Thyroid gland (tissue), 4 donors: ENCODE data around the gene PTCD1.

Experiments
- POLR2A ChIP-seq, 2 donors: fragments of 450-650 bp; IDR thresholded peaks; one replicate each; pipeline ENCODE4 v1.6.1; 2017; ENCODE audit warnings: antibody characterized with exemption in 2 of 2, mild to moderate bottlenecking in 2 of 2, moderate library complexity in 1 of 2
- TF ChIP-seq, protein P1 (sequence below), 6 experiments: fragments of 200-600 bp in 3 of 6; fragments of 450-650 bp in 3 of 6; sonication (generic) in 3 of 6; IDR thresholded peaks; one replicate each; pipeline ENCODE4 v1.5.1; 2016 to 2019; ENCODE audit warnings: antibody characterized with exemption in 6 of 6, mild to moderate bottlenecking in 2 of 6, inconsistent platforms in 1 of 6, moderate library complexity in 1 of 6

DNA sequence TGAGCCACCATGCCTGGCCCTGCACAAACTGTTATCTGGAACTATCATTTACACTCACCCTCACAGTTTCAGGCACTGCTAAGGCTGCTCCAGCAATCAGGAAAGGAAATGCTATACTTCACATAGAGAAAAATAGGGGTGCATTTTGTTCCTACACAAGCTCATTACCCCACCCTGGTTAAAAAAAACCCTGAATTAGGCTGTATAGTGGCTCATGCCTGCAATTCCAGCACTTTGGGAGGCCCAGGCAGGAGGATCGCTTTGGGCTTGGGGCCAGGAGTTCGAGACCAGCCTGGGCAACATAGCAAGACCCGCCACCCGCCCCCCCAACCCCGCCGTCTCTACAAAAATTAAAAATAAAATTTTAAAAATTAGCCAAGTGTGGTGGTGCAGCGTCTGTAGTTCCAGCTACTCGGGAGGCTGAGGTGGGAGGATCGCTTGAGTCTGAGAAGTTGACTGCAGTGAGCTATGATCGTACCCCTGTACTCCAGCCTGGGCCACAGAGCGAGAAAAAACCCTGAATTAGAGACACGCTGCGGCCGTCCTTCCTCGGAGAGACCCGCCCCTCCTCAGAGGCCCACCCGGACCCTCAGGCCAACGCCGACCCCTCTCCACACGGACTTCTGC is 539 bp downstream of the PTCD1 start:
- TF ChIP-seq, protein P1, sequence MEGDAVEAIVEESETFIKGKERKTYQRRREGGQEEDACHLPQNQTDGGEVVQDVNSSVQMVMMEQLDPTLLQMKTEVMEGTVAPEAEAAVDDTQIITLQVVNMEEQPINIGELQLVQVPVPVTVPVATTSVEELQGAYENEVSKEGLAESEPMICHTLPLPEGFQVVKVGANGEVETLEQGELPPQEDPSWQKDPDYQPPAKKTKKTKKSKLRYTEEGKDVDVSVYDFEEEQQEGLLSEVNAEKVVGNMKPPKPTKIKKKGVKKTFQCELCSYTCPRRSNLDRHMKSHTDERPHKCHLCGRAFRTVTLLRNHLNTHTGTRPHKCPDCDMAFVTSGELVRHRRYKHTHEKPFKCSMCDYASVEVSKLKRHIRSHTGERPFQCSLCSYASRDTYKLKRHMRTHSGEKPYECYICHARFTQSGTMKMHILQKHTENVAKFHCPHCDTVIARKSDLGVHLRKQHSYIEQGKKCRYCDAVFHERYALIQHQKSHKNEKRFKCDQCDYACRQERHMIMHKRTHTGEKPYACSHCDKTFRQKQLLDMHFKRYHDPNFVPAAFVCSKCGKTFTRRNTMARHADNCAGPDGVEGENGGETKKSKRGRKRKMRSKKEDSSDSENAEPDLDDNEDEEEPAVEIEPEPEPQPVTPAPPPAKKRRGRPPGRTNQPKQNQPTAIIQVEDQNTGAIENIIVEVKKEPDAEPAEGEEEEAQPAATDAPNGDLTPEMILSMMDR (IDR thresholded peaks at IDR 0.05): no peak
- no peak for TF ChIP-seq POLR2A (IDR thresholded peaks at IDR 0.05)
